ENCODE data around the gene ABCC1.
A peak's percentile ranks its signal among the peaks of the same experiment; 100 is the strongest.

Gene ABCC1

DNA sequence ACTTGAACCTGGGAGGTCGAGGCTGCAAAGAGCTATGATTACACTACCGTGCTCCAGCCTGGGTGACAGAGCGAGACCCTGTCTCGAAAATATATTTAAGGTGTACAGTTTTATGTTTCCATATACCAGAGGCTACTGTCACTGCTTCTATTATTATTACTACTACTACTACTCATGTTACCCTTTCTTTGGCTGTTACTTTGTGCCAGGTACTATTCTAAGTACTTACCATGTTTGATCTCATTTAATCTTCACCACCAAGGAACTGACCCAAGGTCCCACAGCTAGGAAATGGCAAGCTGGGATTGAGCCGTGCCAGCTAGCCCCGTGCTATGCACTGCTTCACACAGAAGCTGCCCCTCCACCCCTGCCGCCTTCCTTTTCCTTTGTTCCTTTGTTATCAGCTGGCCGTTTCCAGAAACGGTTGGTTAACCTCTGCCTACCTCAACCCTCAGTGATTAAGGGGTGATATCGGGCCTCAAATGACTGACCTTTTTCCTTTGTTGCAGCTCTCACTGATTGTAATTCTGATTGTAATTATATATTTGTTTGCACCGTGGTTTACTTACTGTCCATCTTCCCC is 78.4 kb downstream of the ABCC1 start:
- POLR2A ChIA-PET (ENCODE audit: low non-redundant PET) = interaction anchor here (0.7 kb wide), 1 partner anchor 21 kb away, joined by 3 read pairs; no protein-coding TSS in a partner anchor
- H3K27ac ChIP-seq = peak overlapping the region; percentile 62
- TF ChIP-seq, protein P1, sequence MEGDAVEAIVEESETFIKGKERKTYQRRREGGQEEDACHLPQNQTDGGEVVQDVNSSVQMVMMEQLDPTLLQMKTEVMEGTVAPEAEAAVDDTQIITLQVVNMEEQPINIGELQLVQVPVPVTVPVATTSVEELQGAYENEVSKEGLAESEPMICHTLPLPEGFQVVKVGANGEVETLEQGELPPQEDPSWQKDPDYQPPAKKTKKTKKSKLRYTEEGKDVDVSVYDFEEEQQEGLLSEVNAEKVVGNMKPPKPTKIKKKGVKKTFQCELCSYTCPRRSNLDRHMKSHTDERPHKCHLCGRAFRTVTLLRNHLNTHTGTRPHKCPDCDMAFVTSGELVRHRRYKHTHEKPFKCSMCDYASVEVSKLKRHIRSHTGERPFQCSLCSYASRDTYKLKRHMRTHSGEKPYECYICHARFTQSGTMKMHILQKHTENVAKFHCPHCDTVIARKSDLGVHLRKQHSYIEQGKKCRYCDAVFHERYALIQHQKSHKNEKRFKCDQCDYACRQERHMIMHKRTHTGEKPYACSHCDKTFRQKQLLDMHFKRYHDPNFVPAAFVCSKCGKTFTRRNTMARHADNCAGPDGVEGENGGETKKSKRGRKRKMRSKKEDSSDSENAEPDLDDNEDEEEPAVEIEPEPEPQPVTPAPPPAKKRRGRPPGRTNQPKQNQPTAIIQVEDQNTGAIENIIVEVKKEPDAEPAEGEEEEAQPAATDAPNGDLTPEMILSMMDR (conservative IDR thresholded peaks at IDR 0.05; ENCODE audit: low read depth) = no peak
- CTCF ChIA-PET = no interaction called here
- no peak for DNase-seq (ENCODE audit: low spot score)

DNA sequence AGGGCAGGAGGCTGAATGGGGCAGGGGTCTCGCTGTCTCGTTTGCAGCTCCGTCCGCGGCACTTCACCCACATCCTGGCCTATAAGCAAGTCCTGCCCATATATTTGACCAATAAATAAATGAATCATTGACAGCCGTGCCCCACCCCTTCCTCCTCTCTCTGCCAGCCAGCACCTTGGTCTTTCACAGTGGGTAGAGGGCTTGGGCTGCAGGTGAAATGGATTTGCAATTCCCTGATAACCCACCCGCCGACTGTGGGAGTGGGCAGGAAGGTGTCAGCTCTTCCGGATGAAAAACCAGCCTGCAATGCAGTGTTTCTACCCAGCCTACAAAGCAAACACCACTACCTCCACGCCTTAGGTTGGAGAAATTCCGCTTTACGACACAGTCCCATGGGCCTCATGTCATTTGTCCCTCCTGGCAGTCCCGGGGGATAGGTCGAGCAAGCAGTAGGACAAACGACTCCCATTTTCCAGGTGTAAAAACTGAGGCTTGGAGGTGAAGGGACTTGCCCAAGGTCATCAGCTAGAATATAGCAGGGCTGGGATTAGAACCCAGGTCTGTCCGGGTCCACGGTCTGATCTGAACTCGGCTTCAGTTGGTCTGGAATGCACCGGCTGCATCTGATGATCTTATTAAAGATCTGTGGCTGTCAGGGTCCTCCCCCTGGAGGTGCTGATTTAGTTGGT is 79.0 kb downstream of the ABCC1 start:
- no peak for DNase-seq (ENCODE audit: low spot score)
- H3K27ac ChIP-seq = peak overlapping the region; percentile 62
- ChIA-PET CTCF (no interaction called here), POLR2A (ENCODE audit: low non-redundant PET) (interaction anchor here (0.7 kb wide), 1 partner anchor 21 kb away, joined by 3 read pairs; no protein-coding TSS in a partner anchor)
- TF ChIP-seq, protein P1 (conservative IDR thresholded peaks at IDR 0.05; ENCODE audit: low read depth) = no peak

DNA sequence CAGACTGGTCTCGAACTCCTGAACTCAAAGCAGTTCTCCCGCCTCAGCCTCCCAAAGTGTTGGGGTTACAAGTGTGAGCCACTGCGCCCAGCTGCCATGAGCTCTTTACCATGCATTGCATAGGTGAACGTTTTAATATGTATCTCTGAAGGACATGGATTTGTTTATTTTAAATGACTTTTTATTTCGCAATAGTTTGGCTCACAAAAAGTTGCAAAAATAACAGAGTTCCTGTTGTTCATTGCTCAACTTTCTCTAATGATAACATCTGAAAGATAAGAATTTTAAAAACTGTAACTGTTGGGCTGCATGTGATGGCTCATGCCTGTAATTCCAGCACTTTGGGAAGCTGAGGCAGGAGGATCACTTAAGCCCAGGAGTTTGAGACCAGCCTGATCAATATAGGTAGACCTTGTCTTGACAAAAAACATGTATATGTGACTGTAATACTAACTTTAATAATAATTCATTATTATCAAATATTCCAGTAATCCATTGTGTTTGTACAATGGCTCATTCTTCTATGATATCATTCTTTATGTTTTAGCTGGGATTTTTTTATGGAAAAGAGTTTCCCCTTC is 80.1 kb downstream of the ABCC1 start:
- TF ChIP-seq, protein P1 (conservative IDR thresholded peaks at IDR 0.05; ENCODE audit: low read depth) = no peak

DNA sequence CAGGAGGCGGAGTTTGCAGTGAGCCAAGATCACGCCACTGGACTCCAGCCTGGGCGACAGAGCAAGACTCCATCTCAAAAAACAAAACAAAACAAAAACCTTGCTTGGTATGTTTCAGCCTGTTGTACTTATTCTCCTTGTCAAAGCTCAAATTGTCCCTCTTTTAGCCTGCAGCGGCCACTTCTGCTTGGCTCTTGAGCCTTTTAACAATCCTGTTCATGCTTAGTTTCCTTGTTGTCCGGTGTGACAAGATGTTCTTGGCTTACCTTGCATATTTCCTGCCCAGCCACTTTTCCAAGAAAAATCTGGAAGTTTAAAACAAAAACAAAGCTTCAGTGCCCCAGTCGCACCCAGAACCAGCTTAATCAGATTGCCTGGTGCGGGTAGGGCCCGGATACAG is 81.0 kb downstream of the ABCC1 start:
- POLR2A ChIA-PET (ENCODE audit: low non-redundant PET) = no interaction called here
- TF ChIP-seq, protein P1 (conservative IDR thresholded peaks at IDR 0.05; ENCODE audit: low read depth) = no peak
- H3K27ac ChIP-seq = peak overlapping the region; percentile 19; the same call in 1 of the 2 replicates
- CTCF ChIA-PET = interaction anchor here (0.8 to 1.4 kb wide), 2 partner anchors 7 to 156 kb away, joined by 4 to 5 read pairs; no protein-coding TSS in a partner anchor
- no peak for DNase-seq (ENCODE audit: low spot score)

More for the DNA sequence above, 80.1 kb downstream of the ABCC1 start:
- ChIA-PET CTCF (no interaction called here), POLR2A (ENCODE audit: low non-redundant PET) (no interaction called here)
- no peak for DNase-seq (ENCODE audit: low spot score)
- H3K27ac ChIP-seq = peak overlapping the region; percentile 62

DNA sequence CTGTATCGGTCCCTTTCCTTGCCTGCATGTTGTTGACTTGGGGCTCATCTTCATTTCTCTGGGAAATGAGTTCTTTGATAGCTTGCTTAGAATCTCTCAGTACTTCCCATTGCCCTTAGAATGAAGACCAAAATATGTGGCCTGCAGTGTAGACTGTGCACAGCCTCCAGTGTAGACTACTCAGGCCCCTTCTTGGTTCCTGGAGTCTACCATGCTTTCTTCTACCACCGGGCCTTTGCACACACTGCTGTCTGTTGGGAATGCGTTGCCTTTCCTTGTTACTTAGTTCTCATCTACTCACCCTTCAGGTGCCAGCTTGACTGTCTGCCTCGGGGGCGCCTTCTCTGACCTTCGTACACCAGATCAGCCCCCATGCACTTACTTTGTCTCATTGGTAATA is 82.0 kb downstream of the ABCC1 start:
- POLR2A ChIA-PET (ENCODE audit: low non-redundant PET) = no interaction called here
- no peak overlapping the region for H3K27ac ChIP-seq
- no peak for DNase-seq (ENCODE audit: low spot score)
- CTCF ChIA-PET = interaction anchor here (1.4 kb wide), 1 partner anchor 157 kb away, joined by 5 read pairs; no protein-coding TSS in a partner anchor
- TF ChIP-seq, protein P1 (conservative IDR thresholded peaks at IDR 0.05; ENCODE audit: low read depth) = no peak

DNA sequence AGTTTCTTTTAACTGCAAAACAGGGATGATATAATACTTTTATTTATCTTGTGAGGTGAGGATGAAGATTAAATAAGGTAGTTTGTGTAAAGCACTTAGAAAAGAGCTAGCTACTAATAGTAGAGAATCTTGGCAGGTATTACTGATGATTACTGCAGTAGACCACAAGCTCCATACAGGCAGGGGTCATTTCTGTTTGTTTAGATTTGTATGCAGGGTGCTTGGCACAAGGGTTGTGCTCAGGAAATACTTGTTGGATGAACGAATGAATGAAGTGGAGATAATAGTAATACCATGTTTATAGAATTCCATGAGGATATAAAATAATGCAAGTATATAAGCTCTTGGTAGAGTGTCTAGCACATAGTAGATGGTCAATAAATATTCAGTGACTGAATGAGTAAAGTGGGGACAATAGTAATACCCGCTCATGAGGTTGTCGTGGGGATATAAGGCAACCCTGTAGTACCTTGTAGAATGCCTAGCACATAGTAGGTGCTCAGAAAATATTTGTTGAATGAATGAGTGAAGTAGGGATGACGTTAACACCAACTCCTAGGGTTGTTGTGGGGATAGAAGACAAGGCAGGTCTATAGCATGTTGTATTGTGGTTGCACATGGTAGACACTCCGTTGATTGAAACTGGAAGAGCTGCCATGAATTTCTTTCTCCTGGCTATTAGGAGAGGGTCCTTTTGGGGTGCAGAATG is 83.0 kb downstream of the ABCC1 start:
- CTCF ChIA-PET = interaction anchor here (0.7 kb wide), 1 partner anchor 184 kb away, joined by 3 read pairs; no protein-coding TSS in a partner anchor

More for the DNA sequence above, 83.0 kb downstream of the ABCC1 start:
- TF ChIP-seq, protein P1 (conservative IDR thresholded peaks at IDR 0.05; ENCODE audit: low read depth) = no peak
- H3K27ac ChIP-seq = no peak overlapping the region
- no peak for DNase-seq (ENCODE audit: low spot score)
- POLR2A ChIA-PET (ENCODE audit: low non-redundant PET) = no interaction called here
